Epithelial cell of proximal tubule (primary cell): Measurements from ENCODE around the gene P2RX3. TPM values are rescaled to one million over a fixed set of nuclear protein-coding genes. Genes with fewer than 3 reads are reported as not detected.

ENCODE experiments used
- DNase-seq: peaks from one replicate; pipeline ENCODE4 v3.0.0-alpha.2; 2011; ENCODE audit warnings: low read depth
- H3K4me3 ChIP-seq: 2 replicates; pipeline ENCODE4 v1.5.1; 2011; ENCODE audit warnings: low read depth, mild to moderate bottlenecking, low read length
- CTCF ChIP-seq: conservative IDR thresholded peaks from 2 replicates; pipeline ENCODE4 v1.5.1; 2012; ENCODE audit warnings: low read depth, mild to moderate bottlenecking, low read length
- total RNA-seq: library from RNA; depleted of rRNA; stranded (reverse); fragments of >200 nt; gene quantifications from 2 replicates; pipeline ENCODE4 v1.2.3, GENCODE V29; 2015

Gene P2RX3
- total RNA-seq, 1 donor from 2014 or later, result not detected

GRCh38 chr11:57310630-57311086 is 27.5 kb upstream of the P2RX3 start:
- DNase-seq, result no peak
- peak overlapping the region; percentile 51 for H3K4me3 ChIP-seq
- no peak for TF ChIP-seq CTCF

- peak; percentile 71 for DNase-seq
- peak overlapping the region; percentile 51 for H3K4me3 ChIP-seq
- TF ChIP-seq CTCF, result no peak
Observed at GRCh38 chr11:57311109-57311936, 26.8 kb upstream of the P2RX3 start.

GRCh38 chr11:57312511-57313021 is 25.6 kb upstream of the P2RX3 start:
- H3K4me3 ChIP-seq, result no peak overlapping the region
- DNase-seq, result no peak
- no peak for TF ChIP-seq CTCF

- no peak for TF ChIP-seq CTCF
- no peak overlapping the region for H3K4me3 ChIP-seq
- no peak for DNase-seq
Observed at GRCh38 chr11:57313071-57313787, 24.9 kb upstream of the P2RX3 start.

- H3K4me3 ChIP-seq, result no peak overlapping the region
- no peak for TF ChIP-seq CTCF
- no peak for DNase-seq
Observed at GRCh38 chr11:57313788-57314135, 24.4 kb upstream of the P2RX3 start.

GRCh38 chr11:57314221-57314973 is 23.8 kb upstream of the P2RX3 start:
- no peak for DNase-seq
- TF ChIP-seq CTCF, result no peak

More at GRCh38 chr11:57314221-57314973, 23.8 kb upstream of the P2RX3 start:
- H3K4me3 ChIP-seq, result no peak overlapping the region
